Astrocyte (in vitro differentiated cells and primary cell): Measurements from ENCODE around the gene DNAJC8.

Experiments used
- CTCF ChIP-seq: IDR thresholded peaks from 2 replicates; pipeline ENCODE4 v1.5.1; 2011; ENCODE audit warnings: low read depth, mild to moderate bottlenecking, inconsistent platforms, low read length, moderate library complexity; ENCODE audit not compliant: insufficient read depth
- EZH2 ChIP-seq: IDR thresholded peaks from 2 replicates; pipeline ENCODE4 v1.6.1; 2012; ENCODE audit warnings: mild to moderate bottlenecking, low read length, inconsistent platforms; ENCODE audit not compliant: insufficient read depth

GRCh38 chr1:28246427-28246832, 13.6 kb upstream of the DNAJC8 start:
- TF ChIP-seq CTCF (no peak), EZH2 (no peak)
